ENCODE results near the gene GYPE. TPM values are rescaled to one million over a fixed set of nuclear protein-coding genes. Genes with fewer than 3 reads are reported as not detected.
"Not testable (repeated sequence)": the region's sequence is repeated elsewhere in the genome, so short reads cannot be mapped to it uniquely, and the experiment has no call there.

GYPE gene
- total RNA-seq, 1 donor from 2014 or later, result not detected

DNA sequence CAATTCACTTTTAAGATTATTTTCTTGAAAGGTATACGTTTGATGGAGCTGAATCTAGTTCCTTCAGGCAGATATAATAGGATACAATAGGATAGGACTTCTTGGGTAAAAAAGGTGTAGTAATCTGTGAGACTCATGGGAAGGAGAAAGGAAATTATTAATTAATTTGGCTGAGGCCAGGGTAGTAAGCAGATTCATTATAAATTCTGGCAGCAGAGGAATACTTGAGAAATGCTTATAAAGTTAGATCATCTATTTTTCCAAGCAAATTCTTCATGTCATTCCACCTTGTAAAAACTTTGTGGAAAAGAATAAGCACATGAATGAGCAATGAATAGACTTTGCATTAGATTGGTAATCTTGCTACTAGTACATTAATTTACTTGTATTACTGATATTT, 46.9 kb downstream of the GYPE start:
- Histone ChIP-seq H3K9me3 (ENCODE audit: insufficient read depth, low read depth, low read length) (no peaks in the 10 kb centered on the region), H3K4me3 (ENCODE audit: insufficient read depth, low read depth, low read length) (no peak overlapping the region), H3K27me3 (ENCODE audit: insufficient read depth, low read length) (no peaks in the 10 kb centered on the region), H3K9ac (ENCODE audit: low read length) (no peak overlapping the region), H3K4me1 (ENCODE audit: insufficient read depth, low read length) (no peaks in the 10 kb centered on the region), H4K20me1 (ENCODE audit: insufficient read depth, low read length) (no peaks in the 10 kb centered on the region), H2AFZ (ENCODE audit: low read depth, low read length) (no peak overlapping the region), H3K27ac (ENCODE audit: low read depth, low read length) (no peak overlapping the region), H3K79me2 (ENCODE audit: insufficient read depth, low read length) (no peaks in the 10 kb centered on the region), H3K4me2 (ENCODE audit: low read length) (no peak overlapping the region), H3K36me3 (ENCODE audit: insufficient read depth, low read length) (no peaks in the 10 kb centered on the region)
- Mint-ChIP-seq H3K27ac (ENCODE audit: unreplicated experiment) (no peak overlapping the region), H3K4me1 (ENCODE audit: low read depth, unreplicated experiment) (no peaks in the 10 kb centered on the region), H3K9me3 (ENCODE audit: unreplicated experiment) (no peaks in the 10 kb centered on the region), H3K36me3 (ENCODE audit: low read depth, unreplicated experiment) (no peaks in the 10 kb centered on the region), H3K4me3 (ENCODE audit: unreplicated experiment) (no peak overlapping the region), H3K27me3 (ENCODE audit: low read depth, unreplicated experiment) (no peaks in the 10 kb centered on the region)
- FAIRE-seq, result no peak
- TF ChIP-seq, protein P1, sequence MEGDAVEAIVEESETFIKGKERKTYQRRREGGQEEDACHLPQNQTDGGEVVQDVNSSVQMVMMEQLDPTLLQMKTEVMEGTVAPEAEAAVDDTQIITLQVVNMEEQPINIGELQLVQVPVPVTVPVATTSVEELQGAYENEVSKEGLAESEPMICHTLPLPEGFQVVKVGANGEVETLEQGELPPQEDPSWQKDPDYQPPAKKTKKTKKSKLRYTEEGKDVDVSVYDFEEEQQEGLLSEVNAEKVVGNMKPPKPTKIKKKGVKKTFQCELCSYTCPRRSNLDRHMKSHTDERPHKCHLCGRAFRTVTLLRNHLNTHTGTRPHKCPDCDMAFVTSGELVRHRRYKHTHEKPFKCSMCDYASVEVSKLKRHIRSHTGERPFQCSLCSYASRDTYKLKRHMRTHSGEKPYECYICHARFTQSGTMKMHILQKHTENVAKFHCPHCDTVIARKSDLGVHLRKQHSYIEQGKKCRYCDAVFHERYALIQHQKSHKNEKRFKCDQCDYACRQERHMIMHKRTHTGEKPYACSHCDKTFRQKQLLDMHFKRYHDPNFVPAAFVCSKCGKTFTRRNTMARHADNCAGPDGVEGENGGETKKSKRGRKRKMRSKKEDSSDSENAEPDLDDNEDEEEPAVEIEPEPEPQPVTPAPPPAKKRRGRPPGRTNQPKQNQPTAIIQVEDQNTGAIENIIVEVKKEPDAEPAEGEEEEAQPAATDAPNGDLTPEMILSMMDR (IDR thresholded peaks at IDR 0.05; ENCODE audit: insufficient read depth, low read depth, low read length), result no peak
- TF ChIP-seq EZH2 (IDR thresholded peaks at IDR 0.05; ENCODE audit: insufficient read depth, low read length), result no peak
- DNase-seq (ENCODE audit: low read depth), result peak; percentile 14

DNA sequence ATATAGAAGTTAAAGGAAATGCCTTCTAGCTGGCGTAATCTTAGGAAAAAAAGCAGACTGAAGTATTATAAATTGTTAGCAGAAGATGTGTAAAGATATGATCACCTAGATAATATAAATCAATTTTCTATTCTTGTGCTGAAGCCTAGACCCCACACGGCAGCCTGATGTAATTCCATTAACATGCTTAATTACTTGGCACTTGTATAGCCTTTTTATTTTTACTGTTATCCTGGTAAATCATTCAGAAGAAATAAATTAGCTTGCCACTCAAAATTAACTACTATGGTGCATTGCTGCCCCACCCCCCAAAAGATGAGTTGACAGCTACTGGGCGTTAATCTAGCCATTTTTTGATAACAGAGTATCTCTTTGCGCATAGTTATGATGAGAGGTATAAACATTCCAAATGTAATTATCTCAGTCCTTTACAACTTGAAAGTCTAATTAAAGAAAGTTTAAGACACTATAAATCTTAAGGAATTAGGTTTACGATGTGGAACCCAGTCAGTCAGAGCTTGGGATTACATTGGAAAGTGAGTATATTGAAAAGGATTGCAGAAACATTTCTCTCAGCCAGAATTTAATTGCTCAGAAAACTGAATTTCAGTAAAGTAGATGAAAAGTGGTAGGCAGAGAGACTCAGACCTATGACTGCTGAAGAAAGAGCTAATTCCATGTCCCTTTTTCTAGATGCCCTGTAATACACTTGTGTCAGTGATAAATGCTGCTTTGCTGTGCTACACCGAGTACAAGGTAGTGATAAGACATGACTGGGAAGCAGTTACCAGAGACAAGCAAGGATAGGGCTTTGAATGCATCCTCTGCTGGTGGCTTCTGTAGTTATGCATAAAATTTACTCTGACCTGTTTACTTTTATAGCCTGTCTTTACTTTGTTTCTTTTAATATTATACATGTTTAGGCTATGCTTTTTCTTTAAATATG, 47.7 kb downstream of the GYPE start:
- FAIRE-seq; H3K9me3 Mint-ChIP-seq (ENCODE audit: unreplicated experiment); H4K20me1 ChIP-seq (ENCODE audit: insufficient read depth, low read length); H3K4me1 ChIP-seq (ENCODE audit: insufficient read depth, low read length); H3K9ac ChIP-seq (ENCODE audit: low read length); H3K79me2 ChIP-seq (ENCODE audit: insufficient read depth, low read length); H2AFZ ChIP-seq (ENCODE audit: low read depth, low read length); H3K4me3 ChIP-seq (ENCODE audit: insufficient read depth, low read depth, low read length); H3K27ac Mint-ChIP-seq (ENCODE audit: unreplicated experiment); H3K4me3 Mint-ChIP-seq (ENCODE audit: unreplicated experiment); H3K4me1 Mint-ChIP-seq (ENCODE audit: low read depth, unreplicated experiment); H3K36me3 Mint-ChIP-seq (ENCODE audit: low read depth, unreplicated experiment); H3K27ac ChIP-seq (ENCODE audit: low read depth, low read length); H3K27me3 ChIP-seq (ENCODE audit: insufficient read depth, low read length); H3K4me2 ChIP-seq (ENCODE audit: low read length); H3K9me3 ChIP-seq (ENCODE audit: insufficient read depth, low read depth, low read length); H3K27me3 Mint-ChIP-seq (ENCODE audit: low read depth, unreplicated experiment); DNase-seq (ENCODE audit: low read depth); H3K36me3 ChIP-seq (ENCODE audit: insufficient read depth, low read length): not testable (repeated sequence)

DNA sequence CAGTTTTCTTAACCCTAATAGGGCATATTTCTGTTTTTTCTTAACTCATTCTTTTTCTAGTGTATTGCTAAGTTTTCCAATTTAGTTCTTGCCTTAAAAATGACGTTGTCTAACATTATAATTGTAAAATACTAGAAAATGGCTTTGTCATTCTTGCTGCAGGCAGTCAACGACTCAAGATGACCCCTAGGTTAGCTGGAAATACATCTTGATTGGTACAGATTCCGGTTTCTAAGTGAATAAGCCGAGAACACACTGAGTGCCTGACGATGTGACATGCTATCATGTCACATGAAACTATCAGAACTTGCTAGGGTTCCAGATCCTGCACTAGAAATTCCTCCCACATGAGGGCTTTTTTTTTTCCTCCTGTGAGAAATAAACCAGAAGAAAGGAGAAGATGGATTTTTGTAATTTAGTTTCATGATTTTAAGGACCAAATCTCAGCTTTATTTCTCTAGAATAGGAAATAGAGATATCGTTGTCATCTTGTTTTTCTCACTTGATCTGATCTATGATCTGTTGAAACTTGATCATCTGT, 49.3 kb downstream of the GYPE start:
- not testable (repeated sequence) for FAIRE-seq; H3K9ac ChIP-seq (ENCODE audit: low read length); DNase-seq (ENCODE audit: low read depth); H2AFZ ChIP-seq (ENCODE audit: low read depth, low read length); H3K4me3 Mint-ChIP-seq (ENCODE audit: unreplicated experiment); H3K36me3 Mint-ChIP-seq (ENCODE audit: low read depth, unreplicated experiment); H3K79me2 ChIP-seq (ENCODE audit: insufficient read depth, low read length); H3K4me1 ChIP-seq (ENCODE audit: insufficient read depth, low read length); H3K4me1 Mint-ChIP-seq (ENCODE audit: low read depth, unreplicated experiment); H3K4me3 ChIP-seq (ENCODE audit: insufficient read depth, low read depth, low read length); H4K20me1 ChIP-seq (ENCODE audit: insufficient read depth, low read length); H3K27me3 ChIP-seq (ENCODE audit: insufficient read depth, low read length); H3K9me3 ChIP-seq (ENCODE audit: insufficient read depth, low read depth, low read length); H3K27ac ChIP-seq (ENCODE audit: low read depth, low read length); H3K27ac Mint-ChIP-seq (ENCODE audit: unreplicated experiment); H3K36me3 ChIP-seq (ENCODE audit: insufficient read depth, low read length); H3K27me3 Mint-ChIP-seq (ENCODE audit: low read depth, unreplicated experiment); H3K9me3 Mint-ChIP-seq (ENCODE audit: unreplicated experiment); H3K4me2 ChIP-seq (ENCODE audit: low read length)

DNA sequence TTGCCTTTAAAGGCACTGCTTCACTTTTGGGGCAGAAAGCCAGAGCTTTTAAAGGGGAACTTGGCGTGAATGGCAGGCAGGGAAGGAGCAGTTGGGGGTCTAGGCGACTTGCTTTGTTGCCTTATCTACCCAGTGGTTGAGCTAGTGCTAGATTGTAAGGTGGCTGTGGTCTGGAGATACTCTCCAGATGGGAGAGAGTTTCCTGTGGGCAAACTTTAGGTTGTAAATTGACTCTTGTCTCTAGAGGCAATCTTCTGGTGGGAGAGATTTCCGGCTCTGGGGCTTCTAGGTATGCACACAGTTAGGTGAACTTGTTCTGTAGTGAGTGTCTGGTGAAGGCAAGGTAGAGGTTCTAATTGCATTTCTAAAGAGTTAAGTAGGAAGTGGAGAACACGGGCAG, 50.7 kb downstream of the GYPE start:
- H3K9me3 Mint-ChIP-seq (ENCODE audit: unreplicated experiment), result not testable (repeated sequence)

DNA sequence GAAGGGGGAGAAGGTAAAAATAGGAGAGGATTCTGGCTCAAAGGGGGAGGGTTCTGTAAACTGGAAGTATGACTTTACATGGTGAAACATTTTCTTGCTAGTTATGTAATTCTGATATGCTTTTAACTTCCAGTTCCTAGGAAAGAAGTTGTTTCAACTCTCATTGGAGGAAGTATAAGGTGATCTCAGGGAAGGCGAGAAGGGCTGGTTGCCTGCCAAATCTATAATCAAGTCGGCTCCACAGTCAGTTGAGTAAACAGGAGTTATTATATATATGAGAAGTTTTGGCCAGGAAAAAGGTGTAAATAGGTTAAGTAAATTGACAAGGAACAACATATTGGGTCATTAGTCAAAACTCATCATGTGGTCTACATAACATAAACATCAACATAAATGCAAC, 56.1 kb downstream of the GYPE start:
- H3K36me3 ChIP-seq (ENCODE audit: insufficient read depth, low read length); H3K4me3 ChIP-seq (ENCODE audit: insufficient read depth, low read depth, low read length); H2AFZ ChIP-seq (ENCODE audit: low read depth, low read length); H3K27me3 Mint-ChIP-seq (ENCODE audit: low read depth, unreplicated experiment); H3K4me2 ChIP-seq (ENCODE audit: low read length); H3K4me1 ChIP-seq (ENCODE audit: insufficient read depth, low read length); H3K27ac Mint-ChIP-seq (ENCODE audit: unreplicated experiment); FAIRE-seq; H3K9ac ChIP-seq (ENCODE audit: low read length); H3K4me3 Mint-ChIP-seq (ENCODE audit: unreplicated experiment); H3K9me3 Mint-ChIP-seq (ENCODE audit: unreplicated experiment); H3K27ac ChIP-seq (ENCODE audit: low read depth, low read length); H3K9me3 ChIP-seq (ENCODE audit: insufficient read depth, low read depth, low read length); H3K36me3 Mint-ChIP-seq (ENCODE audit: low read depth, unreplicated experiment); H3K27me3 ChIP-seq (ENCODE audit: insufficient read depth, low read length); DNase-seq (ENCODE audit: low read depth); H4K20me1 ChIP-seq (ENCODE audit: insufficient read depth, low read length); H3K79me2 ChIP-seq (ENCODE audit: insufficient read depth, low read length); H3K4me1 Mint-ChIP-seq (ENCODE audit: low read depth, unreplicated experiment): not testable (repeated sequence)

More for the DNA sequence above, 50.7 kb downstream of the GYPE start:
- not testable (repeated sequence) for H3K27me3 ChIP-seq (ENCODE audit: insufficient read depth, low read length); H3K9me3 ChIP-seq (ENCODE audit: insufficient read depth, low read depth, low read length); DNase-seq (ENCODE audit: low read depth); H3K27ac ChIP-seq (ENCODE audit: low read depth, low read length); H3K36me3 ChIP-seq (ENCODE audit: insufficient read depth, low read length); H3K4me2 ChIP-seq (ENCODE audit: low read length); H3K4me1 ChIP-seq (ENCODE audit: insufficient read depth, low read length); H4K20me1 ChIP-seq (ENCODE audit: insufficient read depth, low read length); H3K4me1 Mint-ChIP-seq (ENCODE audit: low read depth, unreplicated experiment); H3K4me3 ChIP-seq (ENCODE audit: insufficient read depth, low read depth, low read length); H3K9ac ChIP-seq (ENCODE audit: low read length); H3K4me3 Mint-ChIP-seq (ENCODE audit: unreplicated experiment); FAIRE-seq; H3K27ac Mint-ChIP-seq (ENCODE audit: unreplicated experiment); H2AFZ ChIP-seq (ENCODE audit: low read depth, low read length); H3K79me2 ChIP-seq (ENCODE audit: insufficient read depth, low read length); H3K27me3 Mint-ChIP-seq (ENCODE audit: low read depth, unreplicated experiment); H3K36me3 Mint-ChIP-seq (ENCODE audit: low read depth, unreplicated experiment)

Data from astrocyte (in vitro differentiated cells and primary cell).